GM18517 (cell line): ENCODE data around the gene SLC38A1.
"Not testable (repeated sequence)": the region's sequence is repeated elsewhere in the genome, so short reads cannot be mapped to it uniquely, and the experiment has no call there.

Experiments
- ATAC-seq: cut with Tn5 transposase; IDR thresholded peaks from one replicate; pipeline ENCODE4 v1.9.1; 2021; ENCODE audit warnings: mild to moderate bottlenecking, moderate library complexity; ENCODE audit not compliant: unreplicated experiment

Gene SLC38A1

GRCh38 chr12:46177025-46177424 is 91.8 kb downstream of the SLC38A1 start:
- no peak for ATAC-seq

GRCh38 chr12:46174919-46175318 is 93.9 kb downstream of the SLC38A1 start:
- ATAC-seq, result no peak

GRCh38 chr12:46174061-46174662 is 94.7 kb downstream of the SLC38A1 start:
- no peak for ATAC-seq

- ATAC-seq, result no peak
These were observed 100.4 kb downstream of the SLC38A1 start for GRCh38 chr12:46168426-46168825.

- no peak for ATAC-seq
These were observed 101.4 kb downstream of the SLC38A1 start for GRCh38 chr12:46167412-46167811.

- no peak for ATAC-seq
These were observed 103.7 kb downstream of the SLC38A1 start for GRCh38 chr12:46165191-46165590.

- ATAC-seq, result no peak
These were observed 104.6 kb downstream of the SLC38A1 start for GRCh38 chr12:46164186-46164761.

- ATAC-seq, result not testable (repeated sequence)
These were observed 106.2 kb downstream of the SLC38A1 start for GRCh38 chr12:46162549-46163076.

GRCh38 chr12:46160981-46161690 is 107.7 kb downstream of the SLC38A1 start:
- no peak for ATAC-seq

GRCh38 chr12:46160101-46160980 is 108.5 kb downstream of the SLC38A1 start:
- no peak for ATAC-seq

- ATAC-seq, result no peak
These were observed 109.4 kb downstream of the SLC38A1 start for GRCh38 chr12:46159309-46159901.

- ATAC-seq, result no peak
These were observed 110.3 kb downstream of the SLC38A1 start for GRCh38 chr12:46158501-46158900.

- ATAC-seq, result no peak
These were observed 114.4 kb downstream of the SLC38A1 start for GRCh38 chr12:46154221-46154985.

GRCh38 chr12:46153268-46153872 is 115.5 kb downstream of the SLC38A1 start:
- ATAC-seq, result no peak

- ATAC-seq, result no peak
These were observed 116.4 kb downstream of the SLC38A1 start for GRCh38 chr12:46152456-46152855.

- no peak for ATAC-seq
These were observed 118.1 kb downstream of the SLC38A1 start for GRCh38 chr12:46150735-46151134.

- ATAC-seq, result no peak
These were observed 118.9 kb downstream of the SLC38A1 start for GRCh38 chr12:46149905-46150304.

- ATAC-seq, result no peak
These were observed 119.8 kb downstream of the SLC38A1 start for GRCh38 chr12:46149079-46149464.

- no peak for ATAC-seq
These were observed 120.3 kb downstream of the SLC38A1 start for GRCh38 chr12:46148327-46149078.
